Liver (tissue), 9 donors: Measurements from ENCODE around the gene THSD4. TPM values are rescaled to one million over a fixed set of nuclear protein-coding genes. Genes with fewer than 3 reads are reported as not detected.
"Not testable (repeated sequence)": the region's sequence is repeated elsewhere in the genome, so short reads cannot be mapped to it uniquely, and the experiment has no call there.

ENCODE experiments used
- DNase-seq: peaks from one replicate; pipeline ENCODE4 v3.0.0-alpha.2; 2017; ENCODE audit warnings: low spot score
- H3K27ac ChIP-seq, 2 donors: one replicate each; pipeline ENCODE4 v1.7.0; 2013; ENCODE audit warnings: inconsistent platforms in 2 of 2, low read length in 2 of 2, control low read depth in 1 of 2, low read depth in 1 of 2, mild to moderate bottlenecking in 1 of 2
- H3K27me3 ChIP-seq, 4 donors: one replicate each; pipeline versions ENCODE4 v1.6.1 to v1.7.0; 2013; ENCODE audit warnings: low read length in 3 of 4, inconsistent platforms in 1 of 4, mild to moderate bottlenecking in 1 of 4, moderate library complexity in 1 of 4; ENCODE audit not compliant: control insufficient read depth in 4 of 4, insufficient read depth in 4 of 4
- H3K36me3 ChIP-seq, 4 donors: one replicate each; pipeline versions ENCODE4 v1.6.1 to v1.7.0; 2013; ENCODE audit warnings: low read length in 3 of 4, mild to moderate bottlenecking in 3 of 4, low read depth in 1 of 4, moderate library complexity in 1 of 4; ENCODE audit not compliant: control insufficient read depth in 4 of 4, insufficient read depth in 3 of 4
- H3K4me1 ChIP-seq, 4 donors: one replicate each; pipeline versions ENCODE4 v1.6.1 to v1.7.0; 2013; ENCODE audit warnings: low read length in 3 of 4, mild to moderate bottlenecking in 3 of 4, moderate library complexity in 1 of 4; ENCODE audit not compliant: control insufficient read depth in 4 of 4, insufficient read depth in 4 of 4
- H3K4me3 ChIP-seq, 3 donors: one replicate each; pipeline versions ENCODE4 v1.6.1 to v1.7.0; 2013; ENCODE audit warnings: low read length in 3 of 3, control low read depth in 1 of 3, low read depth in 1 of 3, mild to moderate bottlenecking in 1 of 3
- H3K9ac ChIP-seq, 2 donors: one replicate each; pipeline ENCODE4 v1.7.0; 2013; ENCODE audit warnings: low read length in 2 of 2, mild to moderate bottlenecking in 2 of 2, moderate library complexity in 2 of 2, control low read depth in 1 of 2, low read depth in 1 of 2
- H3K9me3 ChIP-seq, 4 donors: one replicate each; pipeline versions ENCODE4 v1.6.1 to v1.7.0; 2013; ENCODE audit warnings: low read length in 3 of 4; ENCODE audit not compliant: control insufficient read depth in 4 of 4
- EGR1 ChIP-seq, 2 donors: IDR thresholded peaks; 2 replicates each; pipeline ENCODE4 v1.6.1; 2016 to 2018; ENCODE audit warnings: antibody characterized with exemption in 2 of 2, low read depth in 2 of 2
- FOXA1 ChIP-seq: IDR thresholded peaks from 2 replicates; pipeline ENCODE4 v1.6.1; 2016; ENCODE audit warnings: antibody characterized with exemption
- FOXA2 ChIP-seq: IDR thresholded peaks from 2 replicates; pipeline ENCODE4 v1.6.1; 2016; ENCODE audit warnings: antibody characterized with exemption
- GABPA ChIP-seq, 2 donors: IDR thresholded peaks in 1 of 2; conservative IDR thresholded peaks in 1 of 2; 2 replicates each; pipeline ENCODE4 v1.6.1; 2016; ENCODE audit warnings: antibody characterized with exemption in 2 of 2, mild to moderate bottlenecking in 1 of 2, moderate library complexity in 1 of 2
- HNF4A ChIP-seq, 2 donors: conservative IDR thresholded peaks; 2 replicates each; pipeline ENCODE4 v1.6.1; 2016; ENCODE audit warnings: antibody characterized with exemption in 2 of 2, mild to moderate bottlenecking in 2 of 2
- HNF4G ChIP-seq: IDR thresholded peaks from 2 replicates; pipeline ENCODE4 v1.6.1; 2016; ENCODE audit warnings: antibody characterized with exemption
- JUND ChIP-seq, 2 donors: IDR thresholded peaks; 2 replicates each; pipeline ENCODE4 v1.6.1; 2016; ENCODE audit warnings: antibody characterized with exemption in 2 of 2
- NR2F2 ChIP-seq: IDR thresholded peaks from 2 replicates; pipeline ENCODE4 v1.6.1; 2016; ENCODE audit warnings: antibody characterized with exemption
- RAD21 ChIP-seq, 2 donors: IDR thresholded peaks; 2 replicates each; pipeline ENCODE4 v1.6.1; 2016; ENCODE audit warnings: antibody characterized with exemption in 2 of 2, mild to moderate bottlenecking in 2 of 2
- RXRA ChIP-seq, 2 donors: IDR thresholded peaks; 2 replicates each; pipeline ENCODE4 v1.6.1; 2017 to 2018; ENCODE audit warnings: antibody characterized with exemption in 2 of 2, mild to moderate bottlenecking in 1 of 2
- SP1 ChIP-seq: IDR thresholded peaks from 2 replicates; pipeline ENCODE4 v1.6.1; 2018; ENCODE audit warnings: antibody characterized with exemption, mild to moderate bottlenecking
- TAF1 ChIP-seq: conservative IDR thresholded peaks from 2 replicates; pipeline ENCODE4 v1.6.1; 2016; ENCODE audit warnings: antibody characterized with exemption, mild to moderate bottlenecking
- YY1 ChIP-seq: IDR thresholded peaks from 2 replicates; pipeline ENCODE4 v1.6.1; 2016; ENCODE audit warnings: antibody characterized with exemption, mild to moderate bottlenecking
- WGBS: extraction: QIAGEN DNeasy Blood & Tissue Kit; methylation state at CpG from one replicate; pipeline ENCODE4 v1.1.7; 2013; 5-methylcytosine and 5-hydroxymethylcytosine counted together
- polyA plus RNA-seq, 2 donors: library from polyadenylated mRNA; stranded (reverse) in 1 of 2; unstranded in 1 of 2; fragments of 200-250 nt in 1 of 2; fragments of >200 nt in 1 of 2; fragmentation: Nextera tagmentation in 1 of 2; extraction: Ambion mirVana in 1 of 2; gene quantifications; one replicate each; pipeline versions ENCODE4 v1.2.1 to v1.2.3, GENCODE V29; 2013 to 2015
- total RNA-seq, 2 donors: library from RNA; depleted of rRNA; stranded (reverse); fragments of >200 nt; gene quantifications; one replicate each; pipeline ENCODE4 v1.2.3, GENCODE V29; 2014
- TF ChIP-seq, protein P1 (sequence below): IDR thresholded peaks from 2 replicates; pipeline ENCODE4 v1.6.1; 2016; ENCODE audit warnings: antibody characterized with exemption
- TF ChIP-seq, protein P2 (sequence below): fragments of 150-350 bp; IDR thresholded peaks from 2 replicates; pipeline ENCODE4 v1.5.1; 2017; ENCODE audit warnings: improper control_type of control experiment, low read depth, low read length; ENCODE audit not compliant: missing input control
- TF ChIP-seq, protein P3 (sequence below): IDR thresholded peaks from 2 replicates; pipeline ENCODE4 v1.6.1; 2016; ENCODE audit warnings: antibody characterized with exemption
- TF ChIP-seq, protein P4 (sequence below): IDR thresholded peaks from 2 replicates; pipeline ENCODE4 v1.6.1; 2016; ENCODE audit warnings: antibody characterized with exemption, mild to moderate bottlenecking
- TF ChIP-seq, protein P5 (sequence below): IDR thresholded peaks from 2 replicates; pipeline ENCODE4 v1.6.1; 2016; ENCODE audit warnings: antibody characterized with exemption
- donor health status: healthy.
- donor health status: healthy.
- donor health status: healthy.
- donor health status: healthy.
- donor health status: healthy.

Gene THSD4
- total and polyA plus RNA-seq, 4 donors: 0.23 to 11.5 (median 1.9) TPM

DNA sequence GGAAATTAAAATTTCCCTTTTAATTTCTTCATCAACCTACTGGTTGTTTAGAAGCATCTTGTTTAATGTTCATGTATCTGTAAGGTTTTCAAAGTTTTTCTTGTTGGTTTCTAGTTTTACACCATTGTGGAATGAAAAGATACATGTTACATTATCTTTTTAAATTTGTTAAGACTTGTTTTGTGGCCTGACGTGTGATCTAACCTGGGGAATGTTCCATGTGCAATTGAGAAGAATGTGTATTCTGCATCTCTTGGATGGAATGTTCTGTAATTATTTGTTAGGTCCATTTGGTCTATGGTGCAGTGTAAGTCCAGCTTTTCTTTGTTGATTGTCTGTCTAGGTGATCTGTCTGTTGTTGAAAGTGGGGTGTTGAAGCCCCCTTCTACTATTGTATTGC is 45.7 kb downstream of the THSD4 start (continued):
- TF ChIP-seq, protein P1, sequence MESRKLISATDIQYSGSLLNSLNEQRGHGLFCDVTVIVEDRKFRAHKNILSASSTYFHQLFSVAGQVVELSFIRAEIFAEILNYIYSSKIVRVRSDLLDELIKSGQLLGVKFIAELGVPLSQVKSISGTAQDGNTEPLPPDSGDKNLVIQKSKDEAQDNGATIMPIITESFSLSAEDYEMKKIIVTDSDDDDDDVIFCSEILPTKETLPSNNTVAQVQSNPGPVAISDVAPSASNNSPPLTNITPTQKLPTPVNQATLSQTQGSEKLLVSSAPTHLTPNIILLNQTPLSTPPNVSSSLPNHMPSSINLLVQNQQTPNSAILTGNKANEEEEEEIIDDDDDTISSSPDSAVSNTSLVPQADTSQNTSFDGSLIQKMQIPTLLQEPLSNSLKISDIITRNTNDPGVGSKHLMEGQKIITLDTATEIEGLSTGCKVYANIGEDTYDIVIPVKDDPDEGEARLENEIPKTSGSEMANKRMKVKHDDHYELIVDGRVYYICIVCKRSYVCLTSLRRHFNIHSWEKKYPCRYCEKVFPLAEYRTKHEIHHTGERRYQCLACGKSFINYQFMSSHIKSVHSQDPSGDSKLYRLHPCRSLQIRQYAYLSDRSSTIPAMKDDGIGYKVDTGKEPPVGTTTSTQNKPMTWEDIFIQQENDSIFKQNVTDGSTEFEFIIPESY: no peak
- no peak for TF ChIP-seq RXRA (IDR thresholded peaks at IDR 0.05)
- TF ChIP-seq FOXA1: no peak
- TF ChIP-seq YY1: no peak

DNA sequence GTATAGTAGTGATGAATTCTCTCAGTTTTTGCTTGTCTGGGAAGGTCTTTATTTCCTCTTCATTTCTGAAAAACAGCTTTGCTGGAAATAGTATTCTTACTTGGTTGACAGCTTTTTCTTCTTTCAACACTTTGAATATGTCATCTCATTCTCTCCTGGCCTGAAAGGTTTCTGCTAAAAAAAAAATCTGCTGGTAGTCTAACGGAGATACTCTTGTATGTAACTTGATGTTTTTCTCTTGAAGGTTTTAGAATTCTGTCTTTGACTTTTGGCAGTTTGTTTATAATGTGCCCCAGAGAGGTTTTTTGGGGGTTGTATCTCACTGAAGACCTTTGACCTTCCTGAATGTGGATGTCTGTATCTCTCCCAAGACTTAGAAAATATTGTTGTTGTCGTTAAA is 47.0 kb downstream of the THSD4 start:
- Histone ChIP-seq H3K27me3 (no peaks in the 10 kb centered on the region), H3K9me3 (no peaks in the 10 kb centered on the region), H3K4me3 (no peak overlapping the region), H3K9ac (no peak overlapping the region), H3K4me1 (no peaks in the 10 kb centered on the region), H3K27ac (no peak overlapping the region), H3K36me3 (no peaks in the 10 kb centered on the region)
- DNase-seq: no peak
- TF ChIP-seq FOXA2 (no peak), NR2F2 (no peak), FOXA1 (no peak), JUND (IDR thresholded peaks at IDR 0.05) (no peak), HNF4G (no peak), YY1 (no peak), RAD21 (IDR thresholded peaks at IDR 0.05) (no peak), GABPA (IDR thresholded peaks at IDR 0.05 in 1 of 2, conservative IDR thresholded peaks at IDR 0.05 in 1 of 2) (no peak), EGR1 (IDR thresholded peaks at IDR 0.05; ENCODE audit: low read depth in 2 of 2) (no peak), RXRA (IDR thresholded peaks at IDR 0.05) (no peak), HNF4A (conservative IDR thresholded peaks at IDR 0.05) (no peak), SP1 (no peak), TAF1 (no peak)
- TF ChIP-seq, protein P1: no peak
- TF ChIP-seq, protein P2, sequence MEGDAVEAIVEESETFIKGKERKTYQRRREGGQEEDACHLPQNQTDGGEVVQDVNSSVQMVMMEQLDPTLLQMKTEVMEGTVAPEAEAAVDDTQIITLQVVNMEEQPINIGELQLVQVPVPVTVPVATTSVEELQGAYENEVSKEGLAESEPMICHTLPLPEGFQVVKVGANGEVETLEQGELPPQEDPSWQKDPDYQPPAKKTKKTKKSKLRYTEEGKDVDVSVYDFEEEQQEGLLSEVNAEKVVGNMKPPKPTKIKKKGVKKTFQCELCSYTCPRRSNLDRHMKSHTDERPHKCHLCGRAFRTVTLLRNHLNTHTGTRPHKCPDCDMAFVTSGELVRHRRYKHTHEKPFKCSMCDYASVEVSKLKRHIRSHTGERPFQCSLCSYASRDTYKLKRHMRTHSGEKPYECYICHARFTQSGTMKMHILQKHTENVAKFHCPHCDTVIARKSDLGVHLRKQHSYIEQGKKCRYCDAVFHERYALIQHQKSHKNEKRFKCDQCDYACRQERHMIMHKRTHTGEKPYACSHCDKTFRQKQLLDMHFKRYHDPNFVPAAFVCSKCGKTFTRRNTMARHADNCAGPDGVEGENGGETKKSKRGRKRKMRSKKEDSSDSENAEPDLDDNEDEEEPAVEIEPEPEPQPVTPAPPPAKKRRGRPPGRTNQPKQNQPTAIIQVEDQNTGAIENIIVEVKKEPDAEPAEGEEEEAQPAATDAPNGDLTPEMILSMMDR: no peak
- TF ChIP-seq, protein P3, sequence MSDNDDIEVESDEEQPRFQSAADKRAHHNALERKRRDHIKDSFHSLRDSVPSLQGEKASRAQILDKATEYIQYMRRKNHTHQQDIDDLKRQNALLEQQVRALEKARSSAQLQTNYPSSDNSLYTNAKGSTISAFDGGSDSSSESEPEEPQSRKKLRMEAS: no peak
- TF ChIP-seq, protein P4, sequence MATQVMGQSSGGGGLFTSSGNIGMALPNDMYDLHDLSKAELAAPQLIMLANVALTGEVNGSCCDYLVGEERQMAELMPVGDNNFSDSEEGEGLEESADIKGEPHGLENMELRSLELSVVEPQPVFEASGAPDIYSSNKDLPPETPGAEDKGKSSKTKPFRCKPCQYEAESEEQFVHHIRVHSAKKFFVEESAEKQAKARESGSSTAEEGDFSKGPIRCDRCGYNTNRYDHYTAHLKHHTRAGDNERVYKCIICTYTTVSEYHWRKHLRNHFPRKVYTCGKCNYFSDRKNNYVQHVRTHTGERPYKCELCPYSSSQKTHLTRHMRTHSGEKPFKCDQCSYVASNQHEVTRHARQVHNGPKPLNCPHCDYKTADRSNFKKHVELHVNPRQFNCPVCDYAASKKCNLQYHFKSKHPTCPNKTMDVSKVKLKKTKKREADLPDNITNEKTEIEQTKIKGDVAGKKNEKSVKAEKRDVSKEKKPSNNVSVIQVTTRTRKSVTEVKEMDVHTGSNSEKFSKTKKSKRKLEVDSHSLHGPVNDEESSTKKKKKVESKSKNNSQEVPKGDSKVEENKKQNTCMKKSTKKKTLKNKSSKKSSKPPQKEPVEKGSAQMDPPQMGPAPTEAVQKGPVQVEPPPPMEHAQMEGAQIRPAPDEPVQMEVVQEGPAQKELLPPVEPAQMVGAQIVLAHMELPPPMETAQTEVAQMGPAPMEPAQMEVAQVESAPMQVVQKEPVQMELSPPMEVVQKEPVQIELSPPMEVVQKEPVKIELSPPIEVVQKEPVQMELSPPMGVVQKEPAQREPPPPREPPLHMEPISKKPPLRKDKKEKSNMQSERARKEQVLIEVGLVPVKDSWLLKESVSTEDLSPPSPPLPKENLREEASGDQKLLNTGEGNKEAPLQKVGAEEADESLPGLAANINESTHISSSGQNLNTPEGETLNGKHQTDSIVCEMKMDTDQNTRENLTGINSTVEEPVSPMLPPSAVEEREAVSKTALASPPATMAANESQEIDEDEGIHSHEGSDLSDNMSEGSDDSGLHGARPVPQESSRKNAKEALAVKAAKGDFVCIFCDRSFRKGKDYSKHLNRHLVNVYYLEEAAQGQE: no peak
- TF ChIP-seq, protein P5, sequence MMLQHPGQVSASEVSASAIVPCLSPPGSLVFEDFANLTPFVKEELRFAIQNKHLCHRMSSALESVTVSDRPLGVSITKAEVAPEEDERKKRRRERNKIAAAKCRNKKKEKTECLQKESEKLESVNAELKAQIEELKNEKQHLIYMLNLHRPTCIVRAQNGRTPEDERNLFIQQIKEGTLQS: no peak
- 92% methylated on average over 2 of the region's 2 CpGs for WGBS

DNA sequence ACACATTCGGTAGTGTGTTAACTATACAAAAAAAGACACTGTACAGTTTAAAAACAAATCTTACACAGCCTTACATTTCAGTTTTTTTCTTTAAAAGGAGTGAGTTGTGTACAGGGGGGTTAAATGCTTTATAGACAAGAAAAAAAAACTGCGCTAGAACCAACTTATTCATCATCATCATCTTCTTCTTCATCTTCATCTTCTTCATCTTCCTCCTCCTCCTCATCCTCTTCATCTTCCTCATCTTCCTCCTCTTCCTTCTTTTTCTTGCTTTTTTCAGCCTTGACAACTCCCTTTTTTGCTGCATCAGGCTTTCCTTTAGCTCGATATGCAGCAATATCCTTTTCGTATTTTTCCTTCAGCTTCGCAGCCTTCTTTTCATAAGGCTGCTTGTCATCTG is 49.3 kb downstream of the THSD4 start:
- not testable (repeated sequence) for H3K9ac ChIP-seq, H3K27me3 ChIP-seq, H3K9me3 ChIP-seq, H3K36me3 ChIP-seq, H3K27ac ChIP-seq, DNase-seq, H3K4me1 ChIP-seq, H3K4me3 ChIP-seq
- 97% methylated on average over 2 of the region's 5 CpGs for WGBS
